Globus pallidus (tissue), 1 donor: ENCODE measurements around the gene TMEM86B.
A peak's percentile ranks its signal among the peaks of the same experiment; 100 is the strongest.
"Not testable (repeated sequence)": the region's sequence is repeated elsewhere in the genome, so short reads cannot be mapped to it uniquely, and the experiment has no call there.

Experiments
- DNase-seq: peaks from one replicate; pipeline ENCODE4 v3.0.0-alpha.2; 2015; ENCODE audit warnings: low spot score

The TMEM86B gene

DNA sequence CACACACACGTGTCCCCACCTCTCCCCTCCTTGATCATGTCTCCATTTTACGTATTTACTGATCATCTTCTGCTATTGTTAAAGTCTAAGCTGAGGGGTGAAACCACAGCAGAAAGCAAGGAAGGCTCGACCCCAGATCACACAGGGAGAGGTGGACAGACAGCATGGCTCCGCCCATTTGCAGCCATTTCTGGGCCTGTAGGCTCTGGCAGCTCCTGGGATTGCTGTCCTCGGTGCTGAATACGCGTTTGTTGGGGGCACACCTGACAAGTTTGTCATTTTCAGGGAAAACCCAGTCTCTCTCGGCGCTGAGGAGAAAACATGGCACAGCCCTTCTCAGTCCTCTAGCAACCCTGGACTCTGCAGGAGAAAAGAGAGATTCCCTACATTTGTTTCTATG lies 8.0 kb downstream of the TMEM86B start:
- DNase-seq: no peak

DNA sequence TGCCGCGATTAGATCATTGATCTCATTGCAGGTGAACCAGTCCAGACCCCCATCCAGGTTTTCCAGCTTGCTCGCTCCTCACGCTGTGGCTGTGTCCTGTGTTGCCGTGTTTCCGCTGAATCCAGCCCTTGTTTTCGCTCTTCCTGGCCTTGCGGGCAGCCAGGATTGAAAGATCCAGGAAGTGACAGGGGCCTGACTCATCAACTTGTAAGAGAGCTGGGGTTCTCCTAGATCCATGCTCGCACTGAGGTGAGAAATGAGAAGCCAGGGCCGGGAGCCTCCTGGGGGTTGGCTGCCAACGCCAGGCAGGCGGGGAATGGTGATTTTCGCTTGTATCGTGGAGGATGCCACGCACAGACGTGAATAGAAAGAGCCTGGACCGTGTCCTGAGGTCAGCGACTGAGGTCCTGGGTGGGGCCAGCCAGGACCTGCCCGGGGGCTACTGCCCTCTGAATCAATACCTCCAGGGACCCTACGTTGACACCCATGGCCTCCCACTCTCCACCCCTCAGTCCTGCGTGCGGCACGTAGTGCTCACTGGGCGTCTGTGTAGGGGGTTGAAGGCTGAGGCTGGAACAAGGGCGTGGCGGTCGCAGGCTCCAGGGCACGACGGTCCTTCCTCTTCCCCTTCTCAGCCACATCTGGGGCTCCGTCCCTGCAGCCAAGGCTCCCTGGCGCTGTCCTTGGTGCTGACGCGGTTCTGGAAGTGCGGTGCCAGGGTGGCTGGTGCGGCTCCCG lies 11.9 kb downstream of the TMEM86B start:
- DNase-seq: peak; percentile 74

DNA sequence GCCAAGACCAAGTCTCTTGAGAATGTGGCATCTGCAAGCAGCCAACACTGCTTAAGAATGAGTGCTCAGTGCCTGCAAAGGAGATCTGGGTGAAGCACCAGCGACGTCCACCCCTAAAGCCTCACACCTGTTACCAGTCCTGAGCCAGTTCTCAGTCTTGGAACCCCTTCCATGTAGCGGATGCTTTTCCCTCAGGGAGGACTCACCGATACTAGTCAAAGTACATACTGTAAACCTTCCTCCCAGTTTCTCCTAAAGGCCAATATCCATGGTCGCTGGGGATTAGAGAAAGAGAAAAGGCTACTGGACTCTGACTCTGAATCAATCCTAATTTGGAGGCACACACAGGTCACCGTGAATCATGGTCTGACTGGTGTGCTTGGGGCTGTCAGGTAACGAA lies 15.0 kb downstream of the TMEM86B start:
- no peak for DNase-seq

DNA sequence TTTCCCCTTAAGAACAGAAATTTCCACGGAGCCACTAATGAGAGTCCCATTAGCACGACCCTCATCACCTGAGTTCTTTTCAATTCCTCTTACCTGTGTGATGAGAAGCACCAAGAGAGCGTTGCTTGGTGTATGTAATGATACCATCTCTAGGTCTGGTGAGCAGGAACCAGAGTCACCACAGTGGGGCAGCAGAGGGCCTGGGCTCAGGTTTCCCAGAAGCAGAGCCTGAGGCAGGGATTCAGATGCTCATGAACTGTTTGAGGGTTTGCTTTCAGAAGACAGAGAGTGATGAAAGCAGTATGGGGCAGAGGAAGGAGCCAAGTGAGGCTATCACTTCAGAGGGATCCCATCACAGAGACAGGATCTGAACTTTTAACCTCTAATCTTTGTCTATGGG lies 16.1 kb downstream of the TMEM86B start:
- no peak for DNase-seq

DNA sequence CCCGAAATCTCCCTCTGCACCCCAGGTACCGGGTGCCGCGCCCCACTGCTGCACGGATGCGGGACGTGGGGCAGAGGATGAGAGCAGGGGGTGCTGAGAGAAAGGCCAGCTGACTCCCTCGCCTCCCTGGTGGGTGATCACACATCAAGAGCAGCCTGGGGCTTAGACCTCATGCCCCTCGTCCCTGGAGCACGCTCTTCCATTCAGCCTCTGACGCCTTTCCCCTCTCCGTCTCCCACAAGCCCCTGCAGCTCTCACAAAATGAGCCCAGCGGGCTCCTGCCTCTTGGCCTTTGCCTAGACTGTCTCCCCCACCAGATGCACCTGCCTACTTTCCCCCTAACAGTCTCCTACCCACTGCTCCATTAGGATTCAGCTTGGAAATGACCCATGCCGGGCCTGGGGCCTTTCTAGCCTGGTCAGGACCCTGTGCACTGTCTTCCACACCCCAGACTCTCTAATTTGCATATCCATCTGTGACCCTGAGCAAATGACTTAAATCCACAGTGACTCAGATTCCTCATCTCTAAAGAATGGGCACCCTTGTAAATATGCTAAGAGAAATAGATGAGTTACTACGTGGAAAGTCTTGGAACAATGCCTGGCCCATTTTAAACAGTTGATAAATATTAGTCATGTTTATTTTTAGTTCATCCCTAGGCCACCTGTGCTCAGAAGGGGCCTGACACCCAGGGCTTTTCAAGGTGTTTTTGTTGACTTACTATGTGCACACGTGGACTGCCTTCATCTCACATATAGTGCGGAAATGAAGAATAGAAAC lies 18.7 kb downstream of the TMEM86B start:
- DNase-seq: no peak

DNA sequence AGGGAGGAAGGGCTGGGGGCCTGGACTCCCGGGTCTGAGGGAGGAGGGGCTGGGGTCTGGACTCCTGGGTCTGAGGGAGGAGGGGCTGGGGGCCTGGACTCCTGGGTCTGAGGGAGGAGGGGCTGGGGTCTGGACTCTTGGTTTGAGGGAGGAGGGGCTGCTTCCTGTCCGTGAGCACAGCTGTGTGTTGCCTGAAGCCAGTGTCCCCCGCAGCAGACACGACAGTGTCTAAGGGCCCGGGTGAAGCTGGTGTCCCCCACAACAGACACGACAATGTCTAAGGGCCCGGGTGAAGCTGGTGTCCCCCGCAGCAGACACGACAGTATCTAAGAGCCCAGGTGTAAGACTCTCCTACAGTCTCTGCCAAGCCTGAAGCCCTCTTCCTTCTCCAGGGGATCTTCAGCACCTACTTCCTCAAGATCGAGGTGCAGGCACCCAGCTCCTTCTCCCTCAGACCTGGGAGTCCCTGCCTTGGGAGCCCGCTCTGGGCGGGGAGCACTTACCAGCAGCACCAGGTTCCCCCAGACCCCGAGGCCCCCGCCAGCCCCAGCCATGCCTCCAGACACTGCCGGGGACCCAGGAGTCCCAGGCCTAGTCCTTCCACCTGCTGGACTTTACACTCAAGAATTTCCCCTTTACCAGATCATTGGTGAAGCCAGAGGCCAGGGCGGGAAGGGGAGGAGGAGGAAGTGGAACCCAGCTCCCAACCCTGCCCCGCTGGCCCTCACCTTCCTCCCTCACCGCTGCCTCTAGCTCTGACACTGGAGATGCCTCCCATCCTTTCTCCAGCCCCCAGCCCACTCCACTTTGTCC lies 19.5 kb downstream of the TMEM86B start, which contains the start of gene PTPRH:
Gene PTPRH, minus strand, starts transcription at position 622 of the 813 bp plus-strand sequence. Its CDS starts 68 bp downstream, at position 554.
- DNase-seq: no peak

DNA sequence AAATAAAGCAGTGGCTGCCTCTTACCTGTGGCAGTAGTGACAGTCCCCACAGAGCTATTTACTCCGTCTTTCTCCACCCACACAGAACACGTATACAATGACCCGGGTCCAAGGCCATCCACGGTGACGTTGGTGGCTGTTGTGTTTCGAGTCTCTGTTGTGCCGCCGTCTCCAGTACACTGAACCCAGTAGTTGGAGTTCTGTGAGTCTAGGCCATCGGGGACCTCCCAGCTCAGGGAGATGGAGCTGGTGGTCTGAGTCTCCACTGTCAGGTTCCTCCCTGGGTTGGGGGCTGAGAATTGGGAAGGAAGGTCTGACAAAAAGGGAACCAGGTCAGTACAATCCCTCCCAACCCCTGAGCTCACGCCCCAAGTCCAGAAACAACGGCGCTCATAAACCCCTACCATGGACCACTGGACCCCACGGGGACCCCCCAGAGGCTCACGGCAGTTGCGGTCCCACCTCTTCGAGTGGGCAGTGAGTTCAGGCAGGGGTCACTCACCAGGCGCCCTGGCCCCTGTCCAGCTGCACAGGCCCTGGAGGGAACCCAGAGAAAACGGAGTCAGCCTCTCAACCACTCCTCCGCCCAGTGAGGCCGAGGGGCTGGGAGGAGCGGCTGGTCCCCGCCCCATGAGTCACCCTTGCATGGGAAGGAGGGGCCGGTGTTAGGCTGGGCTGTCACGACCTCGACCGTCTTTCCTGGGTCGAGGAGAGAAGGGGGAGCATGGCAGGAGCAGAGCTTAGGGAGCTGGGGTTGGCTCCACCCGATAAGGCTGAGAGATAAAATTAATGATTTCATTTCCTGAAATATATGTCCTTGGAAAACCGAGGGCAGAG lies 21.7 kb downstream of the TMEM86B start:
- peak; percentile 80 for DNase-seq

DNA sequence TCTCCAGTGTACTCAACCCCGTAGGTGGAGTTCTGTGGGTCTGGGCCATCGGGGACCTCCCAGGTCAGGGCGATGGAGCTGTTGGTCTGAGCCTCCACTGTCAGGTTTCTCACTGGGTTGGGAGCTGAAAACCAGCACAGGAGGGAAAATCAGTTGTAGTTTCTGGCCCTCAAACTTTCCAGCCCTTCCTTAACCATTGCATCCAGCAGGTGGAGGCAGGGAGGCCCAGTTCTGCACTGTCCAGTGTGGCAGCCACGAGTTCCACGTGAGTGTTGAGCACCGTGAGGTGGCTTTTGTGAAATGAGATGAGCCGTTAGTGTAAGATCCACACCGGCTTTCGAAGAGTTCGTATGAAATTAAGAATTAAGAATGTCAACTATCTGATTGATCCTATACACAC lies 26.4 kb downstream of the TMEM86B start:
- not testable (repeated sequence) for DNase-seq

DNA sequence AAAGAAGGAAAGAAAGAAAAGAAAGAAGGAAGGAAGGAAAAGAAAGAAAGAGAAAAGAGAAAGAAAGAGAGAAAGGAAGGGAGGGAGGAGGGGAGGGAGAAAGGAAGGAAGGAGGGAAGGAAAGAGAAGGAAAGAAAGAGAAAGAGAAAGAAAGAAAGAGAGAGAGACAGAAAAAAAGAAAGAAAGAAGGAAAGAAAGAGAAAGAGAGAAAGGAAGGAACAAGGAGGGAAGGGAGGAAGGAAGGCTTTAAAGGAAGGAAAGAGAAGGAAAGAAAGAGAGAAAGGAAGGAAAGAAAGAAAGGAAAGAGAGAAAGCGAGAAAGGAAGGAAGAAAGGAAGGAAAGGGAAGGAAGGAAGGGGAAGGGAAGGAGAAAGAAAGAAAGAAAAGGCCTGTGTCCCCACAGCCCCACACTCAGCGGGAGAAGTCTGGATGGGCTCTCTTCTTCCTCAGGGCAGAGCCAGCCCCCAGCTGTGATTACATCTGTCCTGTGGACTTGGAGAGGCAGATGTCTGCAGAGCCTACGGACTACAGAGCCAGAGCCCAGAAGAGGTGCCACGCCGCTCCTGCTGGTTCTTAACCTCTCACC lies 28.9 kb downstream of the TMEM86B start:
- no peak for DNase-seq

DNA sequence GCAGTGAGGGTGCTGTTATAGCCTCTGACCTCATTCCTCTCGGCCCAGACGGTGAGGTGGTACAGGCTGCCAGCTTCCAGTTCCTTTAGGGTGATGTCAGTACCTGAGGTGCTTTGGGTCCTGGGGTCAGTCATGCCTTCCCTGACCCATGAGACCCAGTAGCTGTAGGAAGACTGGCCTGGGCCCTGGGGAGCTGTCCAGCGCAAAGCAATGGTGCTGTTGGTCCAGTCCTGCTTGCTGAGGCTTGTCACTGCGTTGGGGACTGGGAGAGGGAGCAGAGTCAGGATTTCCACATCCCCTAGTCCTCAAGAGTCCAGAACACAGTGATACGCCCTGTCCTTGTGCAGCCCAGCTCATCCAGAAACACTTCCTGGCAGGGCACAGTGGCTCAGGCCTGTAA lies 29.9 kb downstream of the TMEM86B start:
- no peak for DNase-seq

DNA sequence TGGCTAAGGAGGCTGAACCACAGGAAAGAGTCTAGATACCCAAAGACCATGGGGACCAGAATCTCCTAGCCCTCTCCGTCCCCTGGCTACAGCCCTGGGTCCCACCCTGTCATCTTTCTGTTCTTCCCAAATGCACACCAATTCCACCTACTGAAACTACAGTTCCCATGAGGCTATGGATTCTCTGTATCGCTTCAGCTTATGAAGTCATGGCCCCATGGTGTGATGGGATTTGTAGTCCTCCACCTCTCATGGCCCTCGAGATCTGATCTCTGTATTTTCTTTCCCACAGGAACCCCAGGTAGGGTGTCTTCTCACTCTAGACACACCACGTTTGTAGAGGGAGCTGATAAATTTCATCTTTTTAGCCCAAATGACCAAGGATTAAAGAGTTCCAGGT lies 31.0 kb downstream of the TMEM86B start:
- DNase-seq: no peak

DNA sequence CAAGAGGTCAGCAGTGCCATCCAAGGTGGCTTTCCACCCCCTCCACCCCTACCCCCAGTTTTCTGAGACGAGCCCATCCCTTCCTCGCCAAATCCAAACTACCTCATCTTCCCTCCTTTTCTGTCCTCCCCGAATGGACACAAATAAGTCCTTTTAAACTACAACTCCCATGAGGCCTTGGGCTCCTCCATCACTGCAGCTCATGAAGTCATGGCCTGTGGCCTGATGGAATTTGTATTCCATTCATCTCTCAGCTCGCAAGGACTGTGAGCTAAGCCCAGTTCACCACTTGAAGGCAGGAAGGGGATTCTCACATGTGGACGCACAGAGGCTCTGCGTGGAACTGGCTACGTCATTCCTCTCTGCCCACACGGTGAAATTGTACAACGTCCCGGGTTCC lies 31.8 kb downstream of the TMEM86B start:
- no peak for DNase-seq

DNA sequence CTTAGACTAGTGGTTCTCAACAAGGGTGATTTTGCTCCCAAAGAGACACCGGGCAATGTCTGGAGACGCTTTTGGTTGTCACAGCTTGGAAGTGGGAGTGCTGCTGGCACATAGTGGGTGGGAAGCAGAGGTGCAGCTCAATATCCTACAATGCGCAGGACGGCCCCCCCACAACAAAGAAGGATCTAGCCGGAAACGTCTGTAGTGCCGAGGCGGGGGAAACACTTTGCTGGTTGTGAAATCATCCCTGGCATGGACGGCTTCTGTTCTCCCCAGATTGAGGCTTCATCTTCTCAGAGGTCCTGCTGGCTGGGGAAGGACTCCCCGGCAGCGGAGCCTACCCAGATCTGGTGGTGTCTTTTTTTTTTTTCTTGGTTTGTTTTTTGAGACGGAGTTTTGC lies 35.1 kb downstream of the TMEM86B start:
- DNase-seq: no peak

DNA sequence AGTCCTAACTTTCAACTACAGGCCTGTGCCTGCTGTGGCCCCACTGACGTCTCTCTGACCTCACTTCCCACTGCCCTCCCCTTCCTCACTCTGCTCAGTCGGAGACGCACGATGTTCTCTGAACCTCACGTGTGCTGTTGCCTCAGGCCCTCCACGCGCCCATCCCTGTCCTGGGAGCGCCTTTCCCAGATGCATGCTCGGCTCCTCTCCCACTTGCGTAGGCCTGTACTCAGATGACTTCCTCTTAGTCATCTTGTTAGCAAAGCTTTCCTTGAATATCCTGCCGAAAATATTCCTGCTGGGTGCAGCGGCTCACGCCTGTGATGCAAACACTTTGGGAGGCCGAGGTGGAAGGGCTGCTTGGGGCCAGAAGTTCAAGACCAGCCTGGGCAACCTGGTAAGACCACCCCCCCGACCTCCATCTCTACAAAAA lies 39.1 kb downstream of the TMEM86B start:
- DNase-seq: no peak

DNA sequence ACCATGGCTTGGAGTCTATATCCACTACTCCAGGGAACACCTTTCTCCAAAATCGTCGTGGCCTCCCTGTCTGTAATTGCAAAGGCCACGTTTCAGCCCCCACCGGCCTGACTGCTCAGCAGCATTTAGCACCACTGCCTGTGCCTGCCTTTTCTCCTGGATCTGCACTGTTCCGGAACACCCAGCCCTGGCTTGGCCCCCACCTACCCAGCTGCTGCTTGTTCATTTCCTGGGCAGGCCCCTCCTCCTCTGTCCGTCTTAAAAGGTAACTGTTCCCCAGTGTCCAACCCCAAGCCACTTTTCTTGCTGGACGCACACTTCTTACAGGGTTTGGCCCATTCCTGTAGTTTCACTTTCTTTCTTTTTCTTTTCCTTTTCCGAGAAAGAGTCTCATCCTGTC lies 39.9 kb downstream of the TMEM86B start:
- DNase-seq: no peak

DNA sequence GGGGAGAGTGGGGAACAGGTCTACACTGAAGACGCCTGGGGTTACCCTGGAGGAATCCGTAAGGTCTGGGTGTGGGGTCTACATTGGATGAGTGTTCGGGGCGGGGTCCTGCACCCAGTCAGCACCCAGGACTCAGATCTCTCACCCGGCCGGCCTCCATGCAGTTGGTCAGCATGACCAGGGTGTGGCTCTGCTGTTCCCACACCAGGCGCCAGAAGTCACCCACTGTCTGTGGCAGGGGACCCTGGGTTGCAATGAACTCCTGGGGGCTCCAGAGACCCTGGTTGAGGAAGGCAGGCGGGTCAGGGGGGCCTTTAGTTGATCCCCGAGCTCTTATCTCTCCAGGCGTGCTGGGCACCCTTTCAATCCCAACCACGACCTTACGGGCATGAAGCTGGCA lies 42.5 kb downstream of the TMEM86B start:
- DNase-seq: no peak

DNA sequence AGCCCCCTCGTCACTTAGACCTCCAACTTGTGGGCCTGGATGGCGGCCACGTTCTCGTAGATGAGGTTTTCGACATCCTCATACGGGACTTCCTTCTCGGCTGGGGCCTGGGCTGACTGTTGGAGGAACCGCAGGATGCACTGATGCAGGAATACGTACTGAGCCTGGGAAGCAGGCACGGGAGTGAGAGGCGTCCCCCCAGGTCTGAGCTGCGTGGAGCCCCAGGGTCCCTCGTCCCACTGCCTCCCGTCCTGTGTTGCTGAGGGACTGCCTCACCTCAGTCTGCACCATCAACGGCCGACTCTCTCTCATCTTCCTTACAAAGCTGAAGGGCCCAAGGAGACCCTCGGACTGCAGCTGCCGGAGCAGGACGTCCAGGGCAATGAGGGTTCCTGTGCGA lies 46.8 kb downstream of the TMEM86B start:
- DNase-seq: no peak

DNA sequence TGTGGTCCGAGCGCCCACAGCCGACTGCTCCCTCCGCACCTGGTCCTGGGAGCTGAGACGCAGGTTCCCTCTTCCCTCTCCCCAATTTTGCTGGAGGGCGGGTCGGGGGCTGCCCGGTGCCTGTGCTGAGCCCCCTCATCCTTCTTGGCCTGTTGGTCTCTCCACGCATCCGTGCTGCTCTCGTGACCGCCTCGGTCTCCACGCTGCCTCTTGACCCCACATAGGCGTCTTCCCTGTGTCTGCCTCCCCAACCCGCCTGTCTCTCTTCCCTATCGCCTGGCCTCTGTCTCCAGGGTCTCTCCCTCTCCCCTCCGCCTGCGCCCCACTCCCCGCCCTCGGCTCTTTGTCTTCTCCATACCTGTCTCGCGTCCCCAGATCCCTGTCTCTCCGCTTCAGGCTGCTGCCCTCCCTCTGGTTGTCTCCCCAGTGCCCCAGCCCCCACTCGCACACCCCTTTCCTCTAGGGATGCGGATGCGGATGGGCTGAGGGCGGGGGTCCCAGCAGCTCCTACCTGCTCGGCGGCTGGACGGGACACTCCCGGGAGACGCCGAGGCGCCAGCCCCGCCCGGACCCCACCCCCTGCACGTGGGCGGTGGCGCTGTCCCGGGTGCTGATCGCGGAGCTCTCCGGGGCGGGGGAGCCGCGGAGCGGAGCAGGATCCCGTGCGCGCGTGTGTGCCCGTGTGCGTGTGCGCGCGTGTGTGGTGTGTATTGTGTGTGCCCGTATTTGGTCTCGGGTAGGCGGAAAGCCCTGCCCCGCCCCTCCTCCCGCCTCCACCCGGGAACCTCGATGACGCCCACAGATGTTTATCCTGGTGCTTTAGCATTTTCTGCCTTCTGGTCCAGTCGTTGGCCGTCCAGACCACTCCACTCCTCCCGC lies 48.7 kb downstream of the TMEM86B start, which contains the start of gene SYT5:
Gene SYT5, minus strand, starts transcription at position 684 of the 879 bp plus-strand sequence. CDS start 1,248 bp downstream, outside the sequence.
- no peak for DNase-seq

DNA sequence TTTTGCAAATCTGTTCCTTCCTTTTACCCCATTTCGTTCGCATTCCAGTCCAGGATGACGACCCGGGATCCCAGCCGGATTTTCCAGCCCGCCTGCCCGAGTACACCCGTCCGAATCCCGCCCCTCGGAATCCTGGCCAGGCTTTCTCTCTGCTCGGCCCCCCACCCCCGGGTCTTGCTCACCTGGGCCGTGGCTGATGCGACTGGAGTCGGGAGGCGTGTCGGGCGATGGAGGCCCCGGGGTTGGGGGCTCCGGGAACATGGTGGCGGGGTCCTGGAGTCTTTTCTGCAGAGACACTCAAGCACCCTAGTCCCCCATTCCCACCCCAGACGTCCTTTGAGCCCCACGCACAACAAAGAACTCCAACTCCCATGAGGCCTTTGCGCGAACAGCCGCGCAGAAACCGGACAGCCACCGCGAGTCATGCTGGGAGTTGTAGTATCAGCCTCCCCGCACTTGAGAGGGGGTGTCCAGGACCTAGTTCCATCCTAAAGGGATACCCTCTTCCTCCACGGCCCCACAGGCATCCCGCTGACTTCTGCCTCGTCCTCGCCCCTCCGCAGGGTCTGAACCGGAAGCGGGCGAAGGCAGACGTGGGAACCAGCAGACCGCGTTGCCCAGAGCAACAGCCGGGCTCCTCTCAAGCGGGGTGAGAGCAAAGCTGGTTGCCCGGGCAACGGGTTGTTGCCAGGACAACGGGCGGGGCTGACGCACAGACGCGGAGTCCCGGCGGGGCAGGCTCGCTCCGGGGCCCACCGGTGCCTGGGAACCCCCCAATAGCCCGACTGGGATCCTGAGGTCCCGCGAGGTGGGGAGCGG lies 49.6 kb downstream of the TMEM86B start:
- peak; percentile 59 for DNase-seq
